Neural cell (in vitro differentiated cells): ENCODE measurements around the gene STAU1. TPM values are rescaled to one million over a fixed set of nuclear protein-coding genes. Genes with fewer than 3 reads are reported as not detected.

Source experiments
- H2AFZ ChIP-seq: fragments of 200-600, 300-800 bp; sonication (generic), shearing (Covaris generic); 2 replicates; pipeline ENCODE4 v1.6.0; 2014; ENCODE audit warnings: low read depth, mild to moderate bottlenecking, antibody characterized with exemption, low read length, moderate library complexity
- H3F3A ChIP-seq: fragments of 200-600 bp; shearing (Covaris generic); 2 replicates; pipeline ENCODE4 v1.6.1; 2016; ENCODE audit warnings: mild to moderate bottlenecking, moderate library complexity, mixed read lengths, antibody characterized with exemption, low read length; ENCODE audit not compliant: insufficient read depth, poor library complexity, severe bottlenecking
- H3K27ac ChIP-seq: fragments of 200-600, 300-800 bp; sonication (generic), shearing (Covaris generic); 2 replicates; pipeline ENCODE4 v1.5.1; 2014; ENCODE audit warnings: mild to moderate bottlenecking, low read length, moderate library complexity
- H3K27me3 ChIP-seq: fragments of 300-800, 200-600 bp; sonication (generic), shearing (Covaris generic); 2 replicates; pipeline ENCODE4 v1.6.0; 2014; ENCODE audit warnings: mild to moderate bottlenecking, low read depth, low read length, moderate library complexity; ENCODE audit not compliant: insufficient read depth
- H3K36me3 ChIP-seq: fragments of 300-800, 200-600 bp; sonication (generic), shearing (Covaris generic); 2 replicates; pipeline ENCODE4 v1.5.1; 2014; ENCODE audit warnings: mild to moderate bottlenecking, antibody characterized with exemption, low read length, moderate library complexity; ENCODE audit not compliant: insufficient read depth
- H3K4me2 ChIP-seq: fragments of 300-800, 200-600 bp; sonication (generic), shearing (Covaris generic); 2 replicates; pipeline ENCODE4 v1.6.0; 2014; ENCODE audit warnings: mild to moderate bottlenecking, low read length
- H3K4me3 ChIP-seq: fragments of 300-800, 200-600 bp; sonication (generic), shearing (Covaris generic); 2 replicates; pipeline ENCODE4 v1.5.1; 2014; ENCODE audit warnings: mild to moderate bottlenecking, low read length, moderate library complexity
- H3K79me2 ChIP-seq: fragments of 200-600 bp; shearing (Covaris generic); replicated peaks from 2 replicates; pipeline ENCODE4 v1.6.0; 2014; ENCODE audit warnings: mild to moderate bottlenecking, low read length, moderate library complexity; ENCODE audit not compliant: insufficient read depth
- H3K9ac ChIP-seq: fragments of 300-800, 200-600 bp; sonication (generic), shearing (Covaris generic); 2 replicates; pipeline ENCODE4 v1.6.1; 2016; ENCODE audit warnings: mild to moderate bottlenecking, low read length, mixed read lengths
- H3K9me2 ChIP-seq: fragments of 200-600 bp; shearing (Covaris generic); 2 replicates; pipeline ENCODE4 v1.6.1; 2016; ENCODE audit warnings: mild to moderate bottlenecking, low read length, mixed read lengths; ENCODE audit not compliant: insufficient read depth
- H3K9me3 ChIP-seq: fragments of 200-600, 300-800 bp; sonication (generic), shearing (Covaris generic); 2 replicates; pipeline ENCODE4 v1.6.1; 2016; ENCODE audit warnings: mild to moderate bottlenecking, mixed run types, low read length, moderate library complexity, mixed read lengths
- H4K20me1 ChIP-seq: fragments of 200-600 bp; shearing (Covaris generic); 2 replicates; pipeline ENCODE4 v1.6.1; 2016; ENCODE audit warnings: mild to moderate bottlenecking, mixed run types; ENCODE audit not compliant: insufficient read depth
- EP300 ChIP-seq: fragments of 450-650 bp; conservative IDR thresholded peaks from 2 replicates; pipeline ENCODE4 v1.6.1; 2014; ENCODE audit warnings: antibody characterized with exemption, mild to moderate bottlenecking, moderate library complexity; ENCODE audit not compliant: poor library complexity, severe bottlenecking
- EZH2 ChIP-seq: fragments of 200-600, 300-800 bp; shearing (Covaris generic), sonication (generic); IDR thresholded peaks from 2 replicates; pipeline ENCODE4 v1.6.1; 2014; ENCODE audit warnings: antibody characterized with exemption, low read length, borderline replicate concordance, mild to moderate bottlenecking; ENCODE audit not compliant: insufficient read depth, poor library complexity, severe bottlenecking
- MXI1 ChIP-seq: fragments of 450-650 bp; conservative IDR thresholded peaks from 2 replicates; pipeline ENCODE4 v1.6.1; 2014; ENCODE audit warnings: antibody characterized with exemption, mild to moderate bottlenecking; ENCODE audit not compliant: poor library complexity, severe bottlenecking
- POLR2AphosphoS5 ChIP-seq: IDR thresholded peaks from 2 replicates; pipeline ENCODE4 v1.6.1; 2012
- RAD21 ChIP-seq: fragments of 450-650 bp; conservative IDR thresholded peaks from 2 replicates; pipeline ENCODE4 v1.6.1; 2014; ENCODE audit warnings: antibody characterized with exemption, mild to moderate bottlenecking, moderate library complexity
- SMC3 ChIP-seq: fragments of 450-650 bp; conservative IDR thresholded peaks from 2 replicates; pipeline ENCODE4 v1.6.1; 2014; ENCODE audit warnings: antibody characterized with exemption, mild to moderate bottlenecking, moderate library complexity; ENCODE audit not compliant: poor library complexity
- TAF1 ChIP-seq: IDR thresholded peaks from 2 replicates; pipeline ENCODE4 v1.6.1; 2012; ENCODE audit warnings: low read depth
- polyA plus RNA-seq: library from polyadenylated mRNA; depleted of rRNA; stranded (reverse); fragments of >200 nt; gene quantifications from 2 replicates; pipeline ENCODE4 v1.2.3, GENCODE V29; 2014
- TF ChIP-seq, protein P1 (sequence below): fragments of 450-650 bp; IDR thresholded peaks from 2 replicates; pipeline ENCODE4 v1.5.1; 2014; ENCODE audit warnings: antibody characterized with exemption, mild to moderate bottlenecking, moderate library complexity; ENCODE audit not compliant: poor library complexity, severe bottlenecking
- TF ChIP-seq, protein P2 (sequence below): IDR thresholded peaks from 2 replicates; pipeline ENCODE4 v1.6.1; 2012; ENCODE audit warnings: borderline replicate concordance

Gene STAU1
- polyA plus RNA-seq, 1 donor from 2014 or later, result 43.1 TPM

DNA sequence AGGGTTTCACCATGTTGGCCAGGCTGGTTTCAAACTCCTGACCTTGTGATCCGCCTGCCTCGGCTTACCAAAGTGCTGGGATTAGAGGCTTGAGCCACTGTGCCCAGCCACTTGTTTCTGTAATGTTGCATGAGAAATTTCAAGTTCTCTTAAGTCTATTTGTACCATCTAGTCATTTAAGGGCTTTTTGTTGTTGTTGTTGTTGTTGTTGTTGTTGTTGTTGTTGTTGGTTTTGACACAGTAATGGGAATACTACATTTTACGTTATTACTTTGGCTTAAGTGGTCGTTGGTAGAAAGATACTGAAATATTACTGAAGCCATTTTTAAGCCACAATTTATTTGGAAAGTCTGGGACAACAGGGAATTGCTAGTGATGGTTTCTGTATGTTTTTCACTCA, 90.0 kb downstream of the STAU1 start:
- Histone ChIP-seq H3K27ac (no peak overlapping the region), H2AFZ (no peak overlapping the region), H3K4me3 (no peak overlapping the region), H4K20me1 (no peaks in the 10 kb centered on the region), H3K9me2 (no peaks in the 10 kb centered on the region), H3K4me2 (no peak overlapping the region), H3K36me3 (peaks cover 11% of the 10 kb centered on the region), H3K79me2 (no peaks in the 10 kb centered on the region), H3K9ac (no peak overlapping the region), H3K9me3 (no peaks in the 10 kb centered on the region), H3F3A (no peaks in the 10 kb centered on the region), H3K27me3 (no peaks in the 10 kb centered on the region)
- TF ChIP-seq EZH2 (no peak), EP300 (no peak), SMC3 (no peak), TAF1 (no peak), POLR2AphosphoS5 (no peak)

DNA sequence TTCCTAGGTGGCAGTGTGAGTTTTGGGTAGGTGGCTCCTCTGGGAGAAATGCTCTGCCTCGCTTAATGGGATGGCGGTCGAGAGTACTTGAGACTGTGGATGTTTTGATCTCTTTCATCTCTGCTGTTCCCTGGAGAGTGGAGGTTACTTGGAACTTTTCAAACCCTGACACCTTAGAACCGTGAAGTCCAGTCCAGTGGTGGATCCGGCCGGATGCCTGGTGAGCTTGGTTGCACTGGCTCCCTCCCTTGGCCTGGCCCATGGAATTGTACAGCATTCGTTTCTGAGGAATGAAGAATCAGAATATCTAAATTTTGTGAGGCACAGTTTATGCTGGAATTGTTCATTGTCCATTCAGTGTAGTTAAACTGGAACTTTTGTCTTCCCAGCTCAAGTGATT, 91.0 kb downstream of the STAU1 start:
- H3K27ac ChIP-seq, result no peak overlapping the region
- no peaks in the 10 kb centered on the region for H3K9me2 ChIP-seq
- H3K9me3 ChIP-seq, result no peaks in the 10 kb centered on the region
- H3K4me3 ChIP-seq, result no peak overlapping the region
- H3K36me3 ChIP-seq, result peaks cover 6% of the 10 kb centered on the region
- no peak overlapping the region for H3K4me2 ChIP-seq
- no peaks in the 10 kb centered on the region for H3K79me2 ChIP-seq
- no peaks in the 10 kb centered on the region for H4K20me1 ChIP-seq
- no peak overlapping the region for H3K9ac ChIP-seq
- H3K27me3 ChIP-seq, result no peaks in the 10 kb centered on the region
- TF ChIP-seq RAD21 (no peak), TAF1 (no peak), POLR2AphosphoS5 (no peak), MXI1 (no peak), EZH2 (no peak), SMC3 (no peak)
- TF ChIP-seq, protein P1, sequence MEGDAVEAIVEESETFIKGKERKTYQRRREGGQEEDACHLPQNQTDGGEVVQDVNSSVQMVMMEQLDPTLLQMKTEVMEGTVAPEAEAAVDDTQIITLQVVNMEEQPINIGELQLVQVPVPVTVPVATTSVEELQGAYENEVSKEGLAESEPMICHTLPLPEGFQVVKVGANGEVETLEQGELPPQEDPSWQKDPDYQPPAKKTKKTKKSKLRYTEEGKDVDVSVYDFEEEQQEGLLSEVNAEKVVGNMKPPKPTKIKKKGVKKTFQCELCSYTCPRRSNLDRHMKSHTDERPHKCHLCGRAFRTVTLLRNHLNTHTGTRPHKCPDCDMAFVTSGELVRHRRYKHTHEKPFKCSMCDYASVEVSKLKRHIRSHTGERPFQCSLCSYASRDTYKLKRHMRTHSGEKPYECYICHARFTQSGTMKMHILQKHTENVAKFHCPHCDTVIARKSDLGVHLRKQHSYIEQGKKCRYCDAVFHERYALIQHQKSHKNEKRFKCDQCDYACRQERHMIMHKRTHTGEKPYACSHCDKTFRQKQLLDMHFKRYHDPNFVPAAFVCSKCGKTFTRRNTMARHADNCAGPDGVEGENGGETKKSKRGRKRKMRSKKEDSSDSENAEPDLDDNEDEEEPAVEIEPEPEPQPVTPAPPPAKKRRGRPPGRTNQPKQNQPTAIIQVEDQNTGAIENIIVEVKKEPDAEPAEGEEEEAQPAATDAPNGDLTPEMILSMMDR, result no peak
- TF ChIP-seq, protein P2, sequence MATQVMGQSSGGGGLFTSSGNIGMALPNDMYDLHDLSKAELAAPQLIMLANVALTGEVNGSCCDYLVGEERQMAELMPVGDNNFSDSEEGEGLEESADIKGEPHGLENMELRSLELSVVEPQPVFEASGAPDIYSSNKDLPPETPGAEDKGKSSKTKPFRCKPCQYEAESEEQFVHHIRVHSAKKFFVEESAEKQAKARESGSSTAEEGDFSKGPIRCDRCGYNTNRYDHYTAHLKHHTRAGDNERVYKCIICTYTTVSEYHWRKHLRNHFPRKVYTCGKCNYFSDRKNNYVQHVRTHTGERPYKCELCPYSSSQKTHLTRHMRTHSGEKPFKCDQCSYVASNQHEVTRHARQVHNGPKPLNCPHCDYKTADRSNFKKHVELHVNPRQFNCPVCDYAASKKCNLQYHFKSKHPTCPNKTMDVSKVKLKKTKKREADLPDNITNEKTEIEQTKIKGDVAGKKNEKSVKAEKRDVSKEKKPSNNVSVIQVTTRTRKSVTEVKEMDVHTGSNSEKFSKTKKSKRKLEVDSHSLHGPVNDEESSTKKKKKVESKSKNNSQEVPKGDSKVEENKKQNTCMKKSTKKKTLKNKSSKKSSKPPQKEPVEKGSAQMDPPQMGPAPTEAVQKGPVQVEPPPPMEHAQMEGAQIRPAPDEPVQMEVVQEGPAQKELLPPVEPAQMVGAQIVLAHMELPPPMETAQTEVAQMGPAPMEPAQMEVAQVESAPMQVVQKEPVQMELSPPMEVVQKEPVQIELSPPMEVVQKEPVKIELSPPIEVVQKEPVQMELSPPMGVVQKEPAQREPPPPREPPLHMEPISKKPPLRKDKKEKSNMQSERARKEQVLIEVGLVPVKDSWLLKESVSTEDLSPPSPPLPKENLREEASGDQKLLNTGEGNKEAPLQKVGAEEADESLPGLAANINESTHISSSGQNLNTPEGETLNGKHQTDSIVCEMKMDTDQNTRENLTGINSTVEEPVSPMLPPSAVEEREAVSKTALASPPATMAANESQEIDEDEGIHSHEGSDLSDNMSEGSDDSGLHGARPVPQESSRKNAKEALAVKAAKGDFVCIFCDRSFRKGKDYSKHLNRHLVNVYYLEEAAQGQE, result no peak
- H3F3A ChIP-seq, result no peaks in the 10 kb centered on the region
- no peak overlapping the region for H2AFZ ChIP-seq
